WERI-Rb-1 (cell line): ENCODE results near the gene ABO.
A peak's percentile ranks its signal among the peaks of the same experiment; 100 is the strongest.

Experiments
- DNase-seq: peaks from one replicate; pipeline ENCODE4 v3.0.0-alpha.2; 2020
- H3K27ac ChIP-seq: fragments of 250-450 bp; sonication (Bioruptor Pico); 2 replicates; pipeline ENCODE4 v1.5.1; 2020; ENCODE audit warnings: mild to moderate bottlenecking, moderate library complexity
- H3K27me3 ChIP-seq: fragments of 250-450 bp; sonication (Bioruptor Pico); 2 replicates; pipeline ENCODE4 v1.5.1; 2021; ENCODE audit warnings: mild to moderate bottlenecking, low read depth, moderate library complexity; ENCODE audit not compliant: insufficient read depth, severe bottlenecking
- H3K36me3 ChIP-seq: fragments of 250-450 bp; sonication (Bioruptor Pico); 2 replicates; pipeline ENCODE4 v1.5.1; 2020; ENCODE audit warnings: mild to moderate bottlenecking, moderate library complexity
- H3K4me3 ChIP-seq: 2 replicates; pipeline ENCODE4 v1.5.1; 2011; ENCODE audit warnings: low read depth, mild to moderate bottlenecking, control low read depth, low read length
- H3K9me3 ChIP-seq: fragments of 250-450 bp; sonication (Bioruptor Pico); 2 replicates; pipeline ENCODE4 v1.5.1; 2021; ENCODE audit warnings: mild to moderate bottlenecking, moderate library complexity; ENCODE audit not compliant: severe bottlenecking
- TF ChIP-seq, protein P1 (sequence below): IDR thresholded peaks from 2 replicates; pipeline ENCODE4 v1.5.1; 2011; ENCODE audit warnings: low read depth, mild to moderate bottlenecking, control low read depth, inconsistent platforms, low read length

The ABO gene

GRCh38 chr9:133275105-133276000, at the start of gene ABO:
Gene ABO (minus strand): TSS chr9:133275201.
- Histone ChIP-seq H3K4me3 (peak within 1 kb of the TSS; percentile 56), H3K27me3 (no peaks in the 10 kb centered on the region), H3K36me3 (no peaks in the 10 kb centered on the region), H3K9me3 (no peaks in the 10 kb centered on the region), H3K27ac (peak within 1 kb of the TSS; percentile 55)
- TF ChIP-seq, protein P1, sequence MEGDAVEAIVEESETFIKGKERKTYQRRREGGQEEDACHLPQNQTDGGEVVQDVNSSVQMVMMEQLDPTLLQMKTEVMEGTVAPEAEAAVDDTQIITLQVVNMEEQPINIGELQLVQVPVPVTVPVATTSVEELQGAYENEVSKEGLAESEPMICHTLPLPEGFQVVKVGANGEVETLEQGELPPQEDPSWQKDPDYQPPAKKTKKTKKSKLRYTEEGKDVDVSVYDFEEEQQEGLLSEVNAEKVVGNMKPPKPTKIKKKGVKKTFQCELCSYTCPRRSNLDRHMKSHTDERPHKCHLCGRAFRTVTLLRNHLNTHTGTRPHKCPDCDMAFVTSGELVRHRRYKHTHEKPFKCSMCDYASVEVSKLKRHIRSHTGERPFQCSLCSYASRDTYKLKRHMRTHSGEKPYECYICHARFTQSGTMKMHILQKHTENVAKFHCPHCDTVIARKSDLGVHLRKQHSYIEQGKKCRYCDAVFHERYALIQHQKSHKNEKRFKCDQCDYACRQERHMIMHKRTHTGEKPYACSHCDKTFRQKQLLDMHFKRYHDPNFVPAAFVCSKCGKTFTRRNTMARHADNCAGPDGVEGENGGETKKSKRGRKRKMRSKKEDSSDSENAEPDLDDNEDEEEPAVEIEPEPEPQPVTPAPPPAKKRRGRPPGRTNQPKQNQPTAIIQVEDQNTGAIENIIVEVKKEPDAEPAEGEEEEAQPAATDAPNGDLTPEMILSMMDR: no peak
- peak; percentile 34 for DNase-seq

- DNase-seq: no peak
- no peak overlapping the region for H3K27ac ChIP-seq
- peaks cover 5% of the 10 kb centered on the region for H3K9me3 ChIP-seq
- TF ChIP-seq, protein P1: no peak
- no peaks in the 10 kb centered on the region for H3K36me3 ChIP-seq
- no peaks in the 10 kb centered on the region for H3K27me3 ChIP-seq
- H3K4me3 ChIP-seq: no peak overlapping the region
These were observed 49.1 kb upstream of the ABO start for GRCh38 chr9:133323991-133324703.

- H3K36me3 ChIP-seq: no peaks in the 10 kb centered on the region
- H3K9me3 ChIP-seq: peaks cover 5% of the 10 kb centered on the region
- TF ChIP-seq, protein P1: no peak
- H3K27me3 ChIP-seq: no peaks in the 10 kb centered on the region
- DNase-seq: no peak
- H3K4me3 ChIP-seq: no peak overlapping the region
- no peak overlapping the region for H3K27ac ChIP-seq
These were observed 48.2 kb upstream of the ABO start for GRCh38 chr9:133323211-133323610.

DNA sequence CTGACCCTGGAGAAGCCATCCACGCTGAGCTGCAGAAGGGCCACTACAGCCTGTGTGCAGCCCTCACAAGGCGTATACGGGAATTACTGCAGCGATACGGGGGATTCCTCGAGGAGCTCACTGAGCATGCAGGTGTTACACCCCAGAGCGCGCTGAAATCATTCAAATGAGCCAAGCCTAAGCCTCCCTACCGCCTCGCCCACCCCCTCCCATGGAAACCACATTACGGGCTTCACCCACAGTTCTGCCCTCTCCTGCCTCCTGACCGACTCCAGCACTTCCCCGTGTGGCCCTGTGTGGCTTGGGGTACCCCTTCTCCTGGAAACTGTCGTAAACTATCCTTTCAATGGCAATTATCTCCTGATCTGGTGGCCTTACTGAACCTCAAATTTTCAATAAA, 47.7 kb upstream of the ABO start:
- Histone ChIP-seq H3K4me3 (no peak overlapping the region), H3K27me3 (no peaks in the 10 kb centered on the region), H3K27ac (no peak overlapping the region), H3K9me3 (peaks cover 5% of the 10 kb centered on the region), H3K36me3 (no peaks in the 10 kb centered on the region)
- peak; percentile 31 for DNase-seq
- TF ChIP-seq, protein P1: no peak

DNA sequence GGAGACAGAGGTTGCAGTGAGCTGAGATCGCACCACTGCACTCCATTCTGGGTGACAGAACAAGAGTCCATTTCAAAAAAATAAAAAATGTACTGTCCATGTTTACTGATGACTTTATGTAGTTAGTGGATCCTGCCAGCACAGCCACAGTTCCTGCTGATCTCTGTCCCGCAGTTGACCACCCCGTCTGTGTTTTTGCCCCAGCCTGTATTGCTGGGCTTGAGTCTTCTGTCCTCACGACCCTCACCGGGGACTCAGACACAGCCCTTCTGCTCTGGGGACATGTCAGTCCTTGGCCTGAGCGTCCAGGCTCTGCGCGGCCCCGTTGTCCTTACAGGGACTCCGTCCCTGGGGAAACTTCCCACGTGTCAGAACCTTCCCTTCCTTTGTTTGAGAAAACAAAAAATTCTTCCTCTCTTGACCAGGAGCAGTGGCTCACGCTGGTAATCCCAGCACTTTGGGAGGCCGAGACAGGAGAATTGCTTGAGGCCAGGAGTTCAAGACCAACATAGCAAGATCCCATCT, 46.5 kb upstream of the ABO start:
- Histone ChIP-seq H3K36me3 (no peaks in the 10 kb centered on the region), H3K4me3 (no peak overlapping the region), H3K27me3 (no peaks in the 10 kb centered on the region), H3K9me3 (peaks cover 5% of the 10 kb centered on the region), H3K27ac (no peak overlapping the region)
- DNase-seq: no peak
- TF ChIP-seq, protein P1: no peak
